Measurements from ENCODE around the gene AFAP1. TPM values are rescaled to one million over a fixed set of nuclear protein-coding genes. Genes with fewer than 3 reads are reported as not detected.

AFAP1 gene
- total RNA-seq, 1 donor from 2014 or later: 31.9 TPM

DNA sequence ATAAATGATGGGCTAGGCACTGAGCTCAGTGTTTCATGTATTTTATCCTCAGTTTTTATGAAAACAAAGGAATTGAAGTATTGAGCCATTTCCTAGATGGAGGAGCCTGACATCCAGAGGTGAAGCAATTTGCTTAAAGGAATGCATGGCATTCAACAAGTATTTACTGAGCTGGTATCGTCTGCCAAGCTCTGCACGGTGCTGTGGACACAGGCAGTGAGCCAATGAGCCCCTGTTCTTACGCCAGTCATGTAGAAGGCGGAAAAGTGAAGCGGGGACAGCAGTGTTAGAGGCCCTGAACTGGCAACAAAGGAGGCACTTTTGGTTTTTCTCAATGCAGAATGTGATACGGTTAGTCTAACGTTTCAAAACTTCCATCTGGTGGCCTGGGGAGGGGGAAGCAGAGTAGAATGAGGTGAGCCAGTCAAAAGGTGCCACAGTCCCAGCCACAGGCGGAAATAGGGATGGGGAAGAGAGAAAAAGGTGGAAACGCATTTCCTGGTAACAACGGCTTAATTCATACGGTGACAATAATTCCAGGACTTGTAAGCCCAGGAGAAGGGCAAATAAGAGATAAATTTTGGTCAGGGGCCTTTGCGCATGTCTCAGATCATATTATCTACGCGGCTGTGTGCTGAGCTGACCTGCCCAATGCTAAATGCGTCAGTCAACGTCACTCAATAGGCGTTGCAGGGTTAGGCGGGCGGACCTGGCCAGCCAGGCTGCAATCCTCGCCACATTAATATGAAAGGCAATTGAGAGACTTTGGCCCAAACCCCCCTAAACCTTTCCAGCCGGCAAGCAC is 133.9 kb downstream of the AFAP1 start:
- DNase-seq (ENCODE audit: low spot score, unreplicated experiment): no peak

DNA sequence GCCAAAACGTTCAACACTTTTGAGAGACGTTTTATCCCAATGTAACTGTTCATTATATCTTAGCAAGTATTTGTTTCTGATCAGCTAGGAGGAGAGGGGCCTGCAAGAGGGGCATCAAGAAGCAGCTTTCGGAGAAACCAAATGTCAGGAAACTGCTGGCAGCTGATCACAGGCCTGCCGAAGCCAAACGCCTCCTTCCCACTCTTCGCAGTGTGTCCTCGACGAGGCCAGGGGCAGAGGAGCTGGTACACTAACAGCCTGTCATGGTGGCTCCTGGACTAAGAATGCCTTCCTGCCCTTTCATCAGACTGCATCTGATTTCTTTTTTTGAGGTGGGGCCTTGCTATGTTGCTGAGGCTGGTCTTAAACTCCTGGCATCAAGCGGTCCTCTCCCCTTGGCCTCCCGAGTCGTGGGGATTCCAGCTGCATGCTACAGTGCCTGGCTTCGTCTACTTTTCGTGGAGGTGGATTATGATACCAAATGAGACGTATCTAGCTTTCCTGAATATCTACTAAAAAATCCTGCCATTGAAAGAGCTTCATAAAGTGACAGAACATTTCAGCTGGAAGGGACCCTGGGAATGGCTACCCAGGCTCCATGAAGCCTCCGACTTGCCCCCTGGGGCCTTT is 134.8 kb downstream of the AFAP1 start:
- Mint-ChIP-seq H3K4me1 (ENCODE audit: low read depth) (peaks cover 32% of the 10 kb centered on the region), H3K9me3 (ENCODE audit: low read depth) (no peaks in the 10 kb centered on the region), H3K27me3 (no peaks in the 10 kb centered on the region), H3K27ac (peak overlapping the region; percentile 94), H3K4me3 (ENCODE audit: low read depth) (no peak overlapping the region), H3K36me3 (ENCODE audit: insufficient read depth) (peaks cover 17% of the 10 kb centered on the region)
- no peak for DNase-seq (ENCODE audit: low spot score, unreplicated experiment)
- TF ChIP-seq, protein P1, sequence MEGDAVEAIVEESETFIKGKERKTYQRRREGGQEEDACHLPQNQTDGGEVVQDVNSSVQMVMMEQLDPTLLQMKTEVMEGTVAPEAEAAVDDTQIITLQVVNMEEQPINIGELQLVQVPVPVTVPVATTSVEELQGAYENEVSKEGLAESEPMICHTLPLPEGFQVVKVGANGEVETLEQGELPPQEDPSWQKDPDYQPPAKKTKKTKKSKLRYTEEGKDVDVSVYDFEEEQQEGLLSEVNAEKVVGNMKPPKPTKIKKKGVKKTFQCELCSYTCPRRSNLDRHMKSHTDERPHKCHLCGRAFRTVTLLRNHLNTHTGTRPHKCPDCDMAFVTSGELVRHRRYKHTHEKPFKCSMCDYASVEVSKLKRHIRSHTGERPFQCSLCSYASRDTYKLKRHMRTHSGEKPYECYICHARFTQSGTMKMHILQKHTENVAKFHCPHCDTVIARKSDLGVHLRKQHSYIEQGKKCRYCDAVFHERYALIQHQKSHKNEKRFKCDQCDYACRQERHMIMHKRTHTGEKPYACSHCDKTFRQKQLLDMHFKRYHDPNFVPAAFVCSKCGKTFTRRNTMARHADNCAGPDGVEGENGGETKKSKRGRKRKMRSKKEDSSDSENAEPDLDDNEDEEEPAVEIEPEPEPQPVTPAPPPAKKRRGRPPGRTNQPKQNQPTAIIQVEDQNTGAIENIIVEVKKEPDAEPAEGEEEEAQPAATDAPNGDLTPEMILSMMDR (IDR thresholded peaks at IDR 0.05; ENCODE audit: unreplicated experiment): no peak

More for the DNA sequence above, 133.9 kb downstream of the AFAP1 start:
- Mint-ChIP-seq H3K36me3 (ENCODE audit: insufficient read depth) (peaks cover 17% of the 10 kb centered on the region), H3K27me3 (no peaks in the 10 kb centered on the region), H3K4me1 (ENCODE audit: low read depth) (peaks cover 40% of the 10 kb centered on the region), H3K9me3 (ENCODE audit: low read depth) (no peaks in the 10 kb centered on the region), H3K4me3 (ENCODE audit: low read depth) (no peak overlapping the region), H3K27ac (peak overlapping the region; percentile 94)
- TF ChIP-seq, protein P1 (IDR thresholded peaks at IDR 0.05; ENCODE audit: unreplicated experiment): no peak

DNA sequence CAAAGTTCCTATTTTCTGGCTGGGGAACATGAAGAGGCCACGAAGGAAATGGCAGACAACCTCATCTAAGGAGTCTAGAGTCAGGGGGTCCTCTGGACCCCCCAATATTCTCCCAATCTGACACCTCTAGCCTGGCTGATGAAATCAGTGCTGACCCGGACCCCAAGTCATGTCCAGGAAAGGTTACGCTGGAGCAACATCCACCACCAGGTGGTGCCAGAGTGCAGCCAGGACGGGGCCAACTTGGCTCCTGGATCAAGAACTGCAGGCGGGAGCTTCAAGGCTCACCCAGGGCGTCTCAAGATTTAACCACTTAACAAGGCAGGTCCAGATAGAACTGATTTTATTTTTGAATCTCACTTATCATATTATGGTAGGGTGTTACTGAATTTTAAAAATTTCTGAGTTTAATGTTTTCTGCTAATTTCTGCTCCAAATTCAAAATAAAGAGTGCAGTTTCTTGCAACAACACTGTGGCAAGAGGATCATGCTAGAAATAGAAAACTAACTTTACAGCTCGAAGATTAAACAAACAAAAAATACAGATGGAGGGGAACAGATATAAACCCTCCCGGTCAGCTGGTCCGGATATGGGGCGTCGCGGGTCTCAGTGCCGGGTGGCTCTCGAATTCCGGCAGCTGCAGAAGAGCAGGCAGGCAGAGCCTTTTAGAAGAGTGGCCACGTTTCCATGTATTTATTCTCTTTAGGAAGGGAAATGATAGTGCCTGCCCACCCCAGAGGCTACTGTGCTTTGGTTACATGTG is 135.5 kb downstream of the AFAP1 start:
- no peaks in the 10 kb centered on the region for H3K9me3 Mint-ChIP-seq (ENCODE audit: low read depth)
- H3K4me3 Mint-ChIP-seq (ENCODE audit: low read depth): no peak overlapping the region
- H3K27me3 Mint-ChIP-seq: no peaks in the 10 kb centered on the region
- TF ChIP-seq, protein P1 (IDR thresholded peaks at IDR 0.05; ENCODE audit: unreplicated experiment): peak; percentile 93
- peaks cover 18% of the 10 kb centered on the region for H3K36me3 Mint-ChIP-seq (ENCODE audit: insufficient read depth)
- peaks cover 30% of the 10 kb centered on the region for H3K4me1 Mint-ChIP-seq (ENCODE audit: low read depth)
- peak; percentile 85 for DNase-seq (ENCODE audit: low spot score, unreplicated experiment)
- H3K27ac Mint-ChIP-seq: peak overlapping the region; percentile 62

DNA sequence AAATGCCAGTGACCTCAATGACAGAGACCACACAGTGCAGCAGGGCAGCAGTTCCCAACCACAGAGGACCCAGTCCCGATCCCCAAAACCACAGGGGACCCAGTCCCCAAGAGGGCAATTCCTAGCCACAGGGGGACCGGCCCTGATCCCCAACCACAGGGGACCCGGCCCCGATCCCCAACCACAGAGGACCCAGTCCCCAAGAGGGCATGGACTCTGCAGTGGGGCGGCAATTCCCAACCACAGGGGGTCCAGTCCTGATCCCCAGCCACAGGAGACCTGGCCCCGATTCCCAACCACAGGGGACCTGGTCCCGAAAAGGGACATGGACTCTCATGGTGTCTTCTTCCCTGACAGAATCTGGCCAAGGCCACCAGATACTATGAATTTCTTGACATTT is 136.3 kb downstream of the AFAP1 start:
- H3K36me3 Mint-ChIP-seq (ENCODE audit: insufficient read depth): peaks cover 22% of the 10 kb centered on the region
- H3K27ac Mint-ChIP-seq: peak overlapping the region; percentile 14
- TF ChIP-seq, protein P1 (IDR thresholded peaks at IDR 0.05; ENCODE audit: unreplicated experiment): no peak
- peaks cover 30% of the 10 kb centered on the region for H3K4me1 Mint-ChIP-seq (ENCODE audit: low read depth)
- no peaks in the 10 kb centered on the region for H3K27me3 Mint-ChIP-seq
- no peaks in the 10 kb centered on the region for H3K9me3 Mint-ChIP-seq (ENCODE audit: low read depth)
- H3K4me3 Mint-ChIP-seq (ENCODE audit: low read depth): no peak overlapping the region
- DNase-seq (ENCODE audit: low spot score, unreplicated experiment): no peak

DNA sequence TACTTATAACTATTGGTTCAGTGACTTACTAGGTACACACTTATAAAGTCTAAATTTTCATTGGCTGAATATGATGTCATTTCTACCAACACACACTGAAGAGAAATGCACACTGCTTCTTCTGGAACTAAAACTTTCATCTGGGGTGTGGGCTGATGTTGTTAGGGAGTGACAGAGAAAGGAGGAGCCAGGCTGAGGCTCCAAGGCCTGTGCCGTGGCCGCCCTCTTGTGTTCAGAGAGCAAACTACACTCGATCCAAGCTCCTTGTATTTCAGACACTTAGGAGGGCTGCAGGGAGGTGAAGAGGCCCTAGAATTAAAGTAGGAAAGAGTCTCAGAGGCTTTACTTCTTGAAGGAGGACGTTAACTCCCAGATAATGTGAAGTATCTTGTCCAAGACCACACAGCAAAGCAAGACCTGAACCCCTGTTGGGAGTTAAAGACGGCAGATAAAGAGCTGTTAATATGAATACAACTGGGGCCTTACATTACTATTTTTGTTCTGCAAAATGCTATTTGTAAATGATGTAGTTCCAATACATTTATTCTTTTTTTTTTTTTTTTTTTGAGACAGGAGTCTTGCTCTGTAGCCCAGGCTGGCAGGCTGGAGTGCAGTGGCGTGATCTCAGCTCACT is 137.5 kb downstream of the AFAP1 start:
- H3K36me3 Mint-ChIP-seq (ENCODE audit: insufficient read depth): peaks cover 23% of the 10 kb centered on the region
- peak; percentile 74 for DNase-seq (ENCODE audit: low spot score, unreplicated experiment)
- H3K27me3 Mint-ChIP-seq: no peaks in the 10 kb centered on the region
- no peak overlapping the region for H3K4me3 Mint-ChIP-seq (ENCODE audit: low read depth)
- TF ChIP-seq, protein P1 (IDR thresholded peaks at IDR 0.05; ENCODE audit: unreplicated experiment): peak; percentile 88
- H3K4me1 Mint-ChIP-seq (ENCODE audit: low read depth): peaks cover 26% of the 10 kb centered on the region
- H3K9me3 Mint-ChIP-seq (ENCODE audit: low read depth): no peaks in the 10 kb centered on the region
- H3K27ac Mint-ChIP-seq: peak overlapping the region; percentile 22
